T-helper 22 cell (primary cell): ENCODE results near the gene PREB.
A peak's percentile ranks its signal among the peaks of the same experiment; 100 is the strongest.

Experiments
- DNase-seq: peaks from one replicate; pipeline ENCODE4 v3.0.0-alpha.2; 2020; ENCODE audit warnings: low read depth

The PREB gene

DNA sequence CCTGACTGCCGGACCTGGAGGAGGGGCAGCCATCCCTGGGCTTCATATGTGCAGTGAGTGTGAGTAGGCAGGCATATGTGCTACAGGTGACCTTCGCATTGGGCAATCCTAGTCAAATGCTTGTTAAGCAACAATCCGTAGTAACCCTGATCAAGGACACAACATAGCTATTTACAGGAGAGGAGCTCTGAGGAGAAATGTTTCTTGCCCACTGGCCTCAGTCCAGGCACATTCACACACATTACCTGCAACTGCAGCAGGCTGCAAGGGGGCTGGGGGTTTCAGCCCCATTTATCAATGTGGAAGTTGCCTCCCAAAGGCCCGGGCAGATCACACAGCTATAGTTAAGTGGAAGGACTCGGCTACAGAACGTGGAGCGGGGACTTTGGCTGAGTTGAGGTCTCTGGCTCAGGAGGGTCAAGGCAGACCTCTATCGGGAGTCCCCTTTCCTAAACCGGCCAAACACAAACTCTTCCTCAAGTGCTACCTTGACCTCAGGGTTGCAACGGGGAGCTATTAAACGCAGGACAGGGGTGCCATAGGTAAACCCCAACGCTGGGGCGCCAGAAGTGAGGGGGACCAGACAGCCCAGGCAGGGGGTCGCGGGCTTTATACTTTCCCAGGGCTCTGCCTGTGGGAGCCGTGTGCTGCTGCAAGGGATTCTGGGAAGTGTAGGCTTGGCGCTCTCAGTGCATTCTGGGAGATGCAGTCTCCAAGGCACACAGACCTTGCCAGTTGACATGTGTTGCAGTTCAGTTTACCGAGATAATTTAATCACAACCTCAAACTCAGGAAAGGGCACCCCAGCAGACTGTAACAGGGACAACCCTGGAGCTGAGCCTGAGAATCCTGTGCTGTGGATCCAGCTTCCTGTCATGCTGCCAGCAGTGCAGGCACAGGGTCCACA lies 38.4 kb downstream of the PREB start:
- no peak for DNase-seq

DNA sequence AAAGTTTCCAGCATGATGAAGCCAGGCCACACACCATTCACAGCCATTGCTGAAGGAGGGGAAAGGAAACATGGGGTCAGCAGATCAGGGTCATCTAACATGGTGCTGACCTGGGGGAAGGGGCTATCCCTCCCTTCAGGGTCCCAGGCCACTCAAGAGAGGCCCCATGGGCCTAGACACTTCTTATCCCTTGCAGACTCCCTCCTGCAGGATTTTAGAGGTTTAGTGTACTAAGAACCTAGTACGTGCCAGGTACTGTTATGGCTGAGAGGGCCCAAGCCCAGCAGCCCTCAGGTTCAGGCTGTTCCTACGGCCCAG lies 39.0 kb downstream of the PREB start:
- no peak for DNase-seq

DNA sequence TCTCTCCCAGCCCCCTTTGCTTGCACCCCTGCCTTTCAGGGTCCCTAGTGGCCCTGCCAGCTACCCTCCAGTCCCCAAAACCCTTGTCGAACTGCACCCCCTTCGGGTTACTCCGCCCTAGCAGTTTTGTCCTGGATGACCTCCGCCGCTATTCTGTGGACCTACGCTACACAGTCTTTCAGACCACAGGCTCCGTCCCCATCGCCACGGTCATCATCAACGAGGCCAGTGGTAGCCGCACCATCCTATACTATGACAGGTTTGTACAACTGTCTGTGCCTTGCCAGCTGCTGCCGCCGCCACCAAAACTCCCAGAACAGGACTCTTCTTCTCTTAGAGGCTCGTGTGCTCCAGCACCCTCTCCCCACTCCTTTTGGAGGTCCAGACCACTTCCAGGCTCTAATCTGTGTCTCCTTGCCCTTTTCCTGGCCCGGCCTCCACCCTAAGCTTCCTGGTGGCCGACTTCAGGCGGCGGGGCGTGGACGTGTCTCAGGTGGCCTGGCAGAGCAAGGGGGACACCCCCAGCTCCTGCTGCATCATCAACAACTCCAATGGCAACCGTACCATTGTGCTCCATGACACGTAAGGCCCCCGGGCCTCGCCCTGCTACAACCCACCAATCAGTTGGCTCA lies 40.0 kb downstream of the PREB start:
- DNase-seq = no peak

DNA sequence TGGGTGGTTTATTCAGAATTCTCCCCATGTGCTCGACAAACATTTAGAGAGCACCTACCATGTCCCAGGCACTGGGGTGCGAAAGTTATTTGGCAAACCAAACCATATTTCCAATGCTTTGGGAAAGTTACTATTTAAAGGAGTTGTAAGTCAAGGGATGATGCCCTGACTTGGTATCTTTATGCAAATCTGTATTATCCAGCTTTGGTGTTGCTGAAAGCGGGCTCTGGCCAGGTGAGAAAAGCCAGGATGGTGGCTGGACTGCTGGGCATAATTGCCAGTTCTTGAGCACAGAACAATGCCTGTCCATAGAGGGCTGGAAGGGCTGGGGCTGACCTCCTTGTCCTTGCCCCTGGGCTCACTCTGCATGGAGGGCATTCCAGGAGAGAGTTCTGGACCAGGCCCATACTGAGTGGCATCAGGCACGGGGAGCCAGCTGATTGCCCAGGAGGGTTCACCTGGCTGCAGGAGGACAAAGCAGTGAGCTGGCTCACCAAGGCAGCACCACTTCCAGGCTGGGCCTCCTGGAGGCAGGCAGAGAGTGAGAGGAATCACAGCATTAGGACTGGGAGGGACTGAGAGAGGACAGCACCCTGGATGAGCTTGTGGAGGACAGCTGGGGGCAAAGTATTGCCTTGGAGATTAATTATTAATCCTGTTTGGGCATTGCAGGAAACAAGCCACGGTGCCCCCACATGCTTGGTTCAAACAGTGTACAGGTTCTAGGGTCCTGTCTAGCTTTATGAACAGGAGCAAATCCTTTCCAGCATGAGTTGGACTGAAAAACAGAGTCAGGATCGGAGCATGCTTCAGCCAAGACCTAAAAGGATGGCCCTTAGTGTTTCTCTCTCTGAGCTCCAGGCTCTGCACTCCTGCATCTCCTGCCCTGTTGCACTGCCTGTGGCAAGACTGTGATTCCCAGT lies 40.7 kb downstream of the PREB start:
- no peak for DNase-seq

DNA sequence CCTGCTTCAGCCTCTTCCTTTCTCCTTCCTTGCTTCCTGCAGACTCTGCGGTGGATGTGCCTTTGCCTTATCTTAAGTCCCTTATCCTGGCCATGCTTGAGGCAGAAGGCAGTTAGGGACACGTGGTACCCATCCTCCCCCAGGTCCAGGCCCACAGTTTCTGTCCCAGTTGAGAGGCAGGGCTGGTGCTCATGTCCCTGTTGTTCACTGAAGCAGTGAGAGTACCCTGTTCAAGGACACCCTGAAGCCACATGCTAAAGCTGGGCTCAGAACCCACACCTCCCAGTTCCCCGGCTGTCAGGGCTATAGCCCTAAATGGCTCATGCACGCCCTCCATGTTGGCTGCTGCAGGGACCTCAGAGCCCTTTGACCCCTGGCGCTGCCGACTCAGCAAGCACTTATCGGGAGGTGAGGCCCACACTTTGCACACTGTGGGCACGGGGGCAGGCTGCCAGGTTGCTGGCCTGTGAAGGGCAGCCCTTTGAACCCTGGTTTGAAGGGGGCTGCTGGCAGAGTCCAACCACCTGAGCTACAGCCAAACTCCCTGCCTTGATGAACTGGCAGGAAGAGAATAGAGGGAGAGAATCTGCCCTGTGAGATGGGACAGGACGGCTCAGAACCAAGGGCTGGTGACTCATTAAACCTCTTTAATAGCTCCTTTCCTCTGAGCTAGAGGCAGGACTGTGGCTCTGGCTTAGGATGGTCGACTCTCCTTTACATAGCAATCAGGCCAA lies 41.6 kb downstream of the PREB start:
- DNase-seq = no peak

DNA sequence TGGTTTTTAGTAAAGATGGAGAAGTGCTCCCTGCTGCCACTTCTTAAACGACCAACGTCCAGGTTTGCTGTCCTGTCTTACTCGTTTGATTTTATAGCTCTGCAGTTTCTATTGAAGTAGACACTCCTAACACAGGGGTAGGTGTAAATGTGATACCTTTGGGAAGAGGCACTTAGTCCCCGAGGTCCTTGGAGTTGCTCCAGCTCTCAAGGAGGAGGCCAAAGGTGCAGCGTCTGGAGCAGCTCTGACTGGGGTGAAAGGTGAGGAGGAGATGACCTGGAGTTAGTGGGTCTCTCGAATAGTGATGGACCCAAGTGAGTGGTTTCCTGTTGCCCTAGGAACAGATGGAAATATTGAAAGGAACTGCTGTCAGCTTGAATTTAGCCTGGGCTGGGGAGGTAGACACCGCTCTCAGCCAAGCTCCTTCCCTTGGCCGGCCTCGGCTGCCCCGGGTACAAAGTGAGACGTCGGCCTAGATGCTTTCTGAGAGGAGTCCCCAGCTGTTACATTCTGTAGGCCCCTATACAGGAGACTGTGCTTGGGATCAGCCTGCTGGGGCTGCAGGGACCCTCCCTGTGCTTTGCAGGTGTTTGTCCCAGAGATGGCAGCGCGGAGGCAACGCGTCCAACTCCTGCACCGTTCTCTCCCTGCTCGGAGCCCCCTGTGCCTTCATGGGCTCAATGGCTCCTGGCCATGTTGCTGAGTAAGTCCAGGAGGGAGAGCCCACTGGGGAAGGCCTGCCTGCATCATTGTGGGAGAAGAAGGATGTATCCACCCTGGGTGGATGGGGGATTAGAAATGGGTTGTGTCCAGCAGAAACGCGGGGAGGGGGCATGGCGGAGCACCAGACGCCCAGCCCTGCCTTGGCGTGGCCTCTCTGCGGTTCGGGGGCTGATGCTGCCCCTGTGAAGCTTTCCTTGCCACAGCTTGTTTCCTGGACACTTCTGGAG lies 42.4 kb downstream of the PREB start:
- no peak for DNase-seq

DNA sequence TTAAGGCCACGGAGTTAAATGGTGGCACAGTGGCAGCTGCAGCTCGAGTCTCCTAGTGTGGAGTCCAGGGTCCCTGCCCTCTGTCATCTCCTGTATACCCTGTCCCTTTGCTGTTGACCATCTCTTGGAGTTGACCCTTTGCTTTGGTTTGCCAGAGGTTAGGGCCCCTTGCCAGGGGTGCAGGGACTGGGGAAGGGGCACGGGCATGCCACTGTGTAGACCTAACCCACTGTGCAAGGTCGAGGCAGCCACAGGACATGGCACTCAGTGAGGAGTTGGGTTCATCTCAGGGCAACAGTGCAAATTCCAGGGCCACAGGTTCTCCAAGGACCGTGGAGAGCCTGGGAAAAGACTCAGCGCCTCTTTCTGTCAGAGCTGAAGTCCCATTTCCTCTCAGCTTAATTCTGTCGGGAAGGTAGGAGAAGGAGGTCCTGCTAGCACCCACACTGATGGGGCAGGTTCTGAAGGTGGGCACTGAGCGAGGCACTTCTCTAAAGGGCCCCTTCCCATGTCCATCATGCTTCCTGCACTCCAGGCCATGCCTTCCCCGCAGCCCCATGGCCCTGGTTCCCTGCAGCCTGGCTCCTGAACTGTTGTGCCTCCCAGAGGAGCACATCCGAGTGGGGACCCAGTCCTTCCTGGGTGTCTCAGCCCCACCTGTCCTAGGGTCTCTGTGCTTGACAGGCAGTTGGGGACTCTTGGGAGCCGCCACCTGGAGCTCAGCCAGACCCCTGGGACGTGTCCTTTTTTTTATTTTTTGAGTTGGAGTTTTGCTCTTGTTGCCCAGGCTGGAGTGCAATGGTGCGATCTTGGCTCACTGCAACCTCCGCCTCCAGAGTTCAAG lies 45.1 kb downstream of the PREB start:
- no peak for DNase-seq

DNA sequence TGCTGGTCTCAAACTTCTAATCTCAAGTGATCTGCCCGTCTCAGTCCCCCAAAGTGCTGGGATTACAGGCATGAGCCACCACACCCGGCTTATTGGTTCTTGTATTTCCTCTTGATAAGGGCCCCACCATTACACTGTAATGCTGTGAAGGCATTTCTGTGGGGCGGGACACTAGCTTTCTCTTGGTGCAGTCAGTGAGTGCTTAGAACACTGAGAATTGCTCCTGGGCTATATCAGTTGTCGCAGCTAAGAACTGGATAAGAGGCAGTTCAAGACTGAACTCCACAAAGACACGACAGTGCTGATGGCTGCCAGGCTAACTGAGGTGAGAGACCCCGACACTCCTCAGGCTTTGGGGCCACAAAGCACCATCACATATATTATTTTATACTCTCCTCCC lies 45.8 kb downstream of the PREB start:
- no peak for DNase-seq

DNA sequence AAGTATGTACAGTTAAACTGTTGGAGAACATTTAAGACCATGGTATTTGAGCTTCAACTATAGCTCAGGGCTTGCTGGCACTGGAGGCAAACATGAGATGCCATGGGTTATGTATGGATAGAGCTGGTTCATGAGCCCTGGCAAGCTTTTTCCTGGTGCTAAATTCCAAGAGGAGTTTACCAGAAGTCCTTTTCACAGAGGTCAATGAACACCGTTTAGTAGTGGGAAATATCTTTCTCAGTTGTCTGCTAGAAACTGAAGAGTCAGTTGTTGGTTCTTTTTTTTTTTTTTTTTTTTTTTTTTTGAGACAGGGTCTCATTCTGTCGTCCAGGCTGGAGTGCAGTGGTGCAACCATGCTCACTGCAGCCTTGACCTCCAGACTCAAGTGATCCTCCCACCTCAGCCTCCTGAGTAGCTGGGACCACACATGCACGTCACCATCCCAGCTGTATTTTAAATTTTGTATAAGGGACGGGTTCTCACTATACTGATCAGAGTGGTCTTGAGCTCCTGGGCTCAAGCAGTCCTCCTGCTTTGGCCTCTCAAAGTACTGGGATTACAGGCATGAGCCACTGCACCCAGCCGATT lies 46.5 kb downstream of the PREB start:
- DNase-seq = no peak

DNA sequence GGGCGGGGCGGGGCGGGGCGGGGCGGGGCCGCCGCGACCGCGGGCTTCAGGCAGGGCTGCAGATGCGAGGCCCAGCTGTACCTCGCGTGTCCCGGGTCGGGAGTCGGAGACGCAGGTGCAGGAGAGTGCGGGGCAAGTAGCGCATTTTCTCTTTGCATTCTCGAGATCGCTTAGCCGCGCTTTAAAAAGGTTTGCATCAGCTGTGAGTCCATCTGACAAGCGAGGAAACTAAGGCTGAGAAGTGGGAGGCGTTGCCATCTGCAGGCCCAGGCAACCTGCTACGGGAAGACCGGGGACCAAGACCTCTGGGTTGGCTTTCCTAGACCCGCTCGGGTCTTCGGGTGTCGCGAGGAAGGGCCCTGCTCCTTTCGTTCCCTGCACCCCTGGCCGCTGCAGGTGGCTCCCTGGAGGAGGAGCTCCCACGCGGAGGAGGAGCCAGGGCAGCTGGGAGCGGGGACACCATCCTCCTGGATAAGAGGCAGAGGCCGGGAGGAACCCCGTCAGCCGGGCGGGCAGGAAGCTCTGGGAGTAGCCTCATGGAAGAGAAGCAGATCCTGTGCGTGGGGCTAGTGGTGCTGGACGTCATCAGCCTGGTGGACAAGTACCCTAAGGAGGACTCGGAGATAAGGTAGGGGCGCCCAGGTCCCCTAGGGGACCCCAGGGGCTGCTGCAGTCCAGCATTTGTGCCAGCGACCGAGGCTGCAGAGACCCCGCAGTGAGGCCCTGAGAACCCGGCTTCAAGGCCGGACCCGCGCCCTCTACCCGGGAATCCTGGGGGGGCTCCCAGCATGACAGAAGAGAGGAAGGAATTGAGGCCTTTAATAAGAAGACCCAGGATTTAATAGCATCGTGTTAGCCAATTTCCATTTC lies 47.5 kb downstream of the PREB start, which contains the start of gene KHK:
KHK (plus strand) TSS at position 49 of the 870 bp plus-strand sequence; CDS start at position 537, 488 bp downstream.
- no peak for DNase-seq

DNA sequence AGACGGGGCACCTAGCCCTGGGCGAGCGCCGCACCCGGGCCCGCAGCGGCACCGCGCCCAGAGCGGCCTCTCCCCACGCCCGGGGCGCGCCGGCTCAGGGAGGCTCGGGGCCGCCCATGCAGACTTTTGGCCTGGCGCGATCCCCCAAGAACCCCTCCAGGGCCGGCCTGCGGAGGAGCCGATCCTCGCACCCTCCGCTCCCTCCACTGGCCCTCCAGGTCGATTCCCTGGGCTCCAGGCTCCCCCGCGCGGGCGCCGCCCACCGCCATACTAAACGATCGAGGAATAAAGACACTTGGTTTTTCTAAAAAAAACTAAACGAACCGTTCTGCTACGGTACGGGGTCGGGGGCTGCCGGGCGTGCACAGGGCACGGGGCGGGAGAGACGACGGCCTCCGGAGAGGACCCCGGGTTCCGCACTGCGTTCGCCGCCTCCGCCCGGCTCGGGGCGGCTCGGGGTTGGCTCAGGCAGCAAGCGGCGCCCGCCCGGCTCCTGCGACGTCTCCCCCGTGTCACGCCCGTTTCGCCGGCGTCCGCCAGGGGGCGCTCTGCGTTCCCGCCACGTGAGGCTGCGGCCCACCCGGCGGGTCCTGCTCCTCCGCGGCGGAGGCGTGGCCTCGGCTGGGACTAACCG lies 48.2 kb downstream of the PREB start:
- DNase-seq = peak; percentile 91

DNA sequence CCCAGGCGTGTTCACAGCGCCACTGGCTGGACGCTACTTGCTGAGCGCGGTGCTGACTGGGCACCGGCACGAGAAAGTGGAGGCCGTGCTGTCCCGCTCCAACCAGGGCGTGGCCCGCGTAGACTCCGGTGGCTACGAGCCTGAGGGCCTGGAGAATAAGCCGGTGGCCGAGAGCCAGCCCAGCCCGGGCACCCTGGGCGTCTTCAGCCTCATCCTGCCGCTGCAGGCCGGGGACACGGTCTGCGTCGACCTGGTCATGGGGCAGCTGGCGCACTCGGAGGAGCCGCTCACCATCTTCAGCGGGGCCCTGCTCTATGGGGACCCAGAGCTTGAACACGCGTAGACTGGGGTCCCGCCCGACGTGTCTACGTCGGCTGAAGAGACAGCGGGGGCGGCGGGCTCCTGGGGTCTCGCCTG lies 48.8 kb downstream of the PREB start:
- no peak for DNase-seq

DNA sequence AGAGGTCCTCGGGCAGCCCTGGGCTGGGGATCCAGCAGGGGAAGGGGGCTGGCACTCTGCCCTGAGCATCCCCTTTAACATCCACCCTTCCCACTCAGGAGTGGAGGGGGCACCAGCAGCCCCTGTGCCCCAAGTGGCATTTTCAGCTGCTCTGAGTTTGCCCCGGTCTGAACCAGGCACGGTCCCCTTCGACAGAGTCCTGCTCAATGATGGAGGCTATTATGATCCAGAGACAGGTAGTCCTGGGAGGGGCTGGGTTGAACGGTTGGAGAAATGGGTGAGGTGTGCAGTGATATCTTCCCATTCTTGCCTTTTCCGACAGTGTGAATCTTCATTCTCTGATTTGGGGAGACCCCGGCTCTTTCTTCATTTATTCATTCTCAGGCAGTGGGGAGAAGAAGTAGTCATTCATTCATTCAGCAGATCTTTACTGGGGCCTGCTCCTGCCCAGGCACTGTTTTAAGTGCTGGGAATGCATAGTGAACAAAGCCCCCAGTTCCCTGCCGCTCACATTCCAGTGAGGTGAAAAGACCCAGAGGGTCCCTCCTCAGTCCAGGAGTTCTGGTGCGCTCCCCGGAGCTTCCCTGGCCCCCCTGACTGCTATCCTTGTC lies 49.3 kb downstream of the PREB start:
- DNase-seq = no peak

DNA sequence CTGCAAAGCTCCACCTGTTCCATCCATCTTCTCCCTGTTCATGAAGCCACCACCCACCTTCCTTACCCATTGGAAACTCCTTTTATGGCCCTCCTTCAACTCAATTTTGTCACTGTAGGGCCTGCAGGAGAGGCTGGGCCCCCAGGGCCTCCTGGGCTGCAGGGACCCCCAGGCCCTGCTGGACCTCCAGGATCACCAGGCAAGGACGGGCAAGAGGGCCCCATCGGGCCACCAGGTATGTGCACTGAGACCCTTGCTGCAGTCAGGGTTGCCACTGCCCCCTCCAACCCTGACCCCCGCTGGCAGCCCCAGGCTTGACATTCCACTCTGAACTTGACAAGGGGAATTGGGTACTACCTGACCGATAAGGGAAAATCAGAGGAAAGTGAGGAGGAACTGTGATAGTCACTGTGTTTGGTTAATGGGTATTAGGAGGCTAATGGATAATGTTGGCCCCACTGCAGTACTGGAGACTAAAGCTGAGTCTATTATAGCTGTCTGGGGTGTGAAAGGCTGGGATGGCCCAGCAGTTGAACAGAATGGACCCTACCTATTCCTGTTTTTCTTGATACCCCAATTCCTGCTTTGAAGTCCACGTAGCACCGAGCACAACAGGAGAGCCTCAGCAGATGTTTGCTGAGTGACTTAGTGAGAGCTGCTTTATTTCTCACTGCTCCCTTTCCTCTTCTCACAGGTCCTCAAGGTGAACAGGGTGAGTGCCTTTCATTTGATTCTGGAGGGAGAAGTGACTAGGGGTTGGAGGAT lies 50.0 kb downstream of the PREB start:
- no peak for DNase-seq

DNA sequence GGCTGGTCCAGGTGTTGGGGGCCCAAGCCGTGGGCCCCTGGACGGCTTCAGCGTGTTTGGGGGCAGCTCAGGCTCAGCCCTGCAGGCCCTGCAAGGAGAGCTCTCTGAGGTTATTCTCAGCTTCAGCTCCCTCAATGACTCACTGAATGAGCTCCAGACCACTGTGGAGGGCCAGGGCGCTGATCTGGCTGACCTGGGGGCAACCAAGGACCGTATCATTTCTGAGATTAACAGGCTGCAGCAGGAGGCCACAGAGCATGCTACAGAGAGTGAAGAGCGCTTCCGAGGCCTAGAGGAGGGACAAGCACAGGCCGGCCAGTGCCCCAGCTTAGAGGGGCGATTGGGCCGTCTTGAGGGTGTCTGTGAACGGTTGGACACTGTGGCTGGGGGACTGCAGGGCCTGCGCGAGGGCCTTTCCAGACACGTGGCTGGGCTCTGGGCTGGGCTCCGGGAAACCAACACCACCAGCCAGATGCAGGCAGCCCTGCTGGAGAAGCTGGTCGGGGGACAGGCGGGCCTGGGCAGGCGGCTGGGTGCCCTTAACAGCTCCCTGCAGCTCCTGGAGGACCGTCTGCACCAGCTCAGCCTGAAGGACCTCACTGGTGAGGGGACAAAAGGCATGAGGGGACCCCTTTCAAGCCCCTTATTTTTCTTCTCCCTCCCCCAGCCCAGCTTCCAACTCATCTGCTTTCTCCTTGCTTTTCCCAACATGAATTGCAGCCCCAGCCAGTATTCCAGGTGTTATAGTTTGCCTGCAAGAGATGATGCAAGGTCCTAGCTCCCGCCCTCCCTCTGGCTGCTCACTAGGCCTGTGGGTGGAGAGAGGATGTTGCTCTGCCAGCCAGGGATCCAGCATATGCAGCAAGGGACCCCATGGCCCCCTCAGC lies 50.8 kb downstream of the PREB start:
- no peak for DNase-seq
